ELF-1 (cell line): ENCODE data around the gene SPPL3.
A peak's percentile ranks its signal among the peaks of the same experiment; 100 is the strongest.

ENCODE experiments used
- DNase-seq: peaks from one replicate; pipeline ENCODE4 v3.0.0-alpha.2; 2016; ENCODE audit warnings: low read depth, low spot score

Gene SPPL3

GRCh38 chr12:120725151-120725658, 179.0 kb downstream of the SPPL3 start:
- no peak for DNase-seq

GRCh38 chr12:120724720-120725119, 179.4 kb downstream of the SPPL3 start:
- no peak for DNase-seq

GRCh38 chr12:120722784-120723183, 181.4 kb downstream of the SPPL3 start:
- DNase-seq, result no peak

GRCh38 chr12:120721866-120722265, 182.3 kb downstream of the SPPL3 start:
- DNase-seq, result no peak

- no peak for DNase-seq
These were observed 183.0 kb downstream of the SPPL3 start for GRCh38 chr12:120720987-120721801.

- no peak for DNase-seq
These were observed 183.7 kb downstream of the SPPL3 start for GRCh38 chr12:120720234-120720986.

GRCh38 chr12:120719496-120720233, 184.5 kb downstream of the SPPL3 start:
- no peak for DNase-seq

GRCh38 chr12:120719072-120719471, 185.1 kb downstream of the SPPL3 start:
- DNase-seq, result no peak

- no peak for DNase-seq
These were observed 186.1 kb downstream of the SPPL3 start for GRCh38 chr12:120718055-120718454.

GRCh38 chr12:120713861-120714482, 190.2 kb downstream of the SPPL3 start:
- DNase-seq, result peak; percentile 67

- DNase-seq, result no peak
These were observed 191.5 kb downstream of the SPPL3 start for GRCh38 chr12:120712610-120713009.
